CD8-positive, alpha-beta memory T cell (primary cell): Measurements from ENCODE around the gene KLHL36. TPM values are rescaled to one million over a fixed set of nuclear protein-coding genes. Genes with fewer than 3 reads are reported as not detected.

ENCODE experiments used
- CTCF ChIA-PET: fragments of 350-600 bp; sonication (Branson Sonifier 250); formaldehyde crosslinking; loops from one replicate; lab custom pipeline; 2021; ENCODE audit warnings: antibody characterized with exemption; lab: Charles Lee
- POLR2A ChIA-PET: fragments of 350-600 bp; sonication (Branson Sonifier 250); formaldehyde crosslinking; loops from one replicate; lab custom pipeline; 2021; ENCODE audit warnings: antibody characterized with exemption; lab: Charles Lee
- DNase-seq, 5 donors: peaks; one replicate each; pipeline versions ENCODE4 v3.0.0 to v3.0.0-alpha.2; 2020 to 2022; ENCODE audit warnings: mixed read lengths in 1 of 5
- H3K27ac ChIP-seq: one replicate; pipeline ENCODE4 v1.7.0; 2013; ENCODE audit warnings: low read depth, mild to moderate bottlenecking, low read length, moderate library complexity
- H3K27me3 ChIP-seq: 2 replicates; pipeline ENCODE4 v1.7.0; 2013; ENCODE audit warnings: low read length, mild to moderate bottlenecking; ENCODE audit not compliant: insufficient read depth, poor library complexity, severe bottlenecking
- H3K36me3 ChIP-seq: 2 replicates; pipeline ENCODE4 v1.7.0; 2013; ENCODE audit warnings: mild to moderate bottlenecking, low read length, moderate library complexity; ENCODE audit not compliant: insufficient read depth
- H3K4me1 ChIP-seq: 2 replicates; pipeline ENCODE4 v1.7.0; 2013; ENCODE audit warnings: mild to moderate bottlenecking, low read length, moderate library complexity; ENCODE audit not compliant: insufficient read depth
- H3K4me3 ChIP-seq: 2 replicates; pipeline ENCODE4 v1.7.0; 2013; ENCODE audit warnings: mild to moderate bottlenecking, low read length
- H3K9me3 ChIP-seq: 2 replicates; pipeline ENCODE4 v1.7.0; 2013; ENCODE audit warnings: mild to moderate bottlenecking, low read length
- H3K27ac Mint-ChIP-seq, 8 donors: one replicate each; pipeline ENCODE4 v1.8.0; 2020 to 2021; ENCODE audit warnings: mixed read lengths in 8 of 8, mild to moderate bottlenecking in 6 of 8, inconsistent platforms in 3 of 8, moderate library complexity in 3 of 8
- H3K27me3 Mint-ChIP-seq, 2 donors: one replicate each; pipeline ENCODE4 v1.8.0; 2020 to 2021; ENCODE audit warnings: mixed read lengths in 2 of 2, mild to moderate bottlenecking in 1 of 2, moderate library complexity in 1 of 2
- H3K36me3 Mint-ChIP-seq, 3 donors: one replicate each; pipeline ENCODE4 v1.8.0; 2020 to 2021; ENCODE audit warnings: mixed read lengths in 3 of 3, inconsistent platforms in 1 of 3, mild to moderate bottlenecking in 1 of 3
- H3K4me1 Mint-ChIP-seq, 3 donors: one replicate each; pipeline ENCODE4 v1.8.0; 2020 to 2021; ENCODE audit warnings: mixed read lengths in 3 of 3, inconsistent platforms in 1 of 3, mild to moderate bottlenecking in 1 of 3
- H3K4me3 Mint-ChIP-seq, 7 donors: one replicate each; pipeline ENCODE4 v1.8.0; 2020 to 2021; ENCODE audit warnings: mixed read lengths in 7 of 7, mild to moderate bottlenecking in 6 of 7, moderate library complexity in 4 of 7, inconsistent platforms in 2 of 7
- H3K9me3 Mint-ChIP-seq, 5 donors: one replicate each; pipeline ENCODE4 v1.8.0; 2020 to 2022; ENCODE audit warnings: mixed read lengths in 5 of 5, mild to moderate bottlenecking in 3 of 5, moderate library complexity in 2 of 5, inconsistent platforms in 1 of 5
- polyA plus RNA-seq: library from polyadenylated mRNA; unstranded; fragments of 300-500 nt; fragmentation: Illumina TruSeq; gene quantifications from one replicate; pipeline ENCODE4 v1.2.3, GENCODE V29; 2021
- total RNA-seq, 2 experiments: library from RNA; stranded (reverse); gene quantifications; one replicate each; pipeline ENCODE4 v1.2.3, GENCODE V29; 2021

KLHL36 gene
- total and polyA plus RNA-seq, 3 experiments from 2014 or later = 34.0 to 41.2 (median 39.7) TPM

DNA sequence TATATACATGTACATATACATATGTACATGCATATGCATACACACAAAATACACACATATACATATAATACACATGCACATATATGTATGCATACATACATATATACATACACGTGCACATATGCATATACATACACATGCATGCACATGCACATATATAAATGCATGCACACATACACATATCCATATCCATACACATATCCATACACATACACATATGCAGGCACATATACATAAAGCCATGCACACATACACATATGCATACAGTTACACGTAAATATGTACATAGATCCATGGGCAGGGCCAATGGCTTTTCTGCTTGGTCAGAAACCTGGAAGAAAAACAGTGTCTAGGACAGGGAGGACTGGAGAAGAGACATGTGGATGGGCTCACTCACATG is 27.6 kb downstream of the KLHL36 start:
- H3K27ac ChIP-seq = no peak overlapping the region
- ChIA-PET POLR2A (no interaction called here), CTCF (no interaction called here)
- DNase-seq = no peak
- H3K36me3 ChIP-seq = no peaks in the 10 kb centered on the region
- no peaks in the 10 kb centered on the region for H3K9me3 Mint-ChIP-seq
- peaks cover 4 to 22% of the 10 kb centered on the region in 2 donors for H3K27me3 Mint-ChIP-seq
- H3K9me3 ChIP-seq = no peaks in the 10 kb centered on the region
- no peak overlapping the region for H3K4me3 Mint-ChIP-seq
- no peaks in the 10 kb centered on the region for H3K4me1 ChIP-seq
- no peak overlapping the region for H3K4me3 ChIP-seq
- H3K36me3 Mint-ChIP-seq = no peaks in the 10 kb centered on the region
- H3K27ac Mint-ChIP-seq = no peak overlapping the region
- H3K27me3 ChIP-seq = no peaks in the 10 kb centered on the region
- H3K4me1 Mint-ChIP-seq = peaks cover 0 to 7% (median 6%) of the 10 kb centered on the region in 3 donors

DNA sequence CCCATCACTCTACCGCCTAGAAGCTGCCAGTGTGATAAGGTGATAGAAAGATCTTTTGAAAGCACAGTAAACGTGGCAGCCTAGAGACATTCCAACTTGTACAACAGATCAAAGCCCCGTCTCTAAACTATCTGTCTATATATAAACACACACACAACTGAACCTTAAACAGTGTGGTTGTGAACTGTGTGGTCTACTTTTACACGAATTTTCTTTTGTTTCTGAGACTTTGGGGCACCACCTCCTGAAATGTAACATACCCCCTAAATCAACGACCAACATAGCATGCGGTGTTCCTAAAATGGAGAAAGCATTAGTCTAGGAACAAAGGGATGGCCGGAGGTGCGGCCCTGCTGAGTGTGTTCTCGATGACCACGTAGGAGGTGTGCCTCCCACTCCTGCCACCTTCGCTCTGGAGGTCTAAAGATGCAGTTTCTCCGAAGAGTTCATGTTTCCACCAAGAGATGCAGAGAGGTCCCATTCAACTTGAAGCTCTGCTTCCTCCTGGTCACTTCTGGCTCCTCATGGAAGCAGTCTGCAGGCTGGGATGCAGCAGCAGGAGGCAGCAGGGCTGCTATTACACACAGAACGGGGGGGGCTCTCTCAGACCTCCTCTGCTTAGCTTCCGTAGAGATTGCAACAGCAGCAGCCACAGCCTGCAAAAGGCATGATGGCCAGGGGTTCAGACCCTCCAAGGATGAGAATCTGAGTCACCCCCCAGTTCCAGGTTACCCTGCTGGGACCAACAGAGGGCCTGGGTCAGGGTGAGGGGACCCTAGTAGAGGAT is 28.9 kb downstream of the KLHL36 start:
- Histone ChIP-seq H3K9me3 (no peaks in the 10 kb centered on the region), H3K27me3 (no peaks in the 10 kb centered on the region), H3K4me1 (no peaks in the 10 kb centered on the region), H3K36me3 (no peaks in the 10 kb centered on the region), H3K4me3 (no peak overlapping the region), H3K27ac (no peak overlapping the region)
- Mint-ChIP-seq H3K4me1 (peaks cover 0 to 3% (median 3%) of the 10 kb centered on the region in 3 donors), H3K27me3 (peaks cover 4 to 23% of the 10 kb centered on the region in 2 donors), H3K9me3 (no peaks in the 10 kb centered on the region), H3K36me3 (no peaks in the 10 kb centered on the region), H3K4me3 (no peak overlapping the region), H3K27ac (no peak overlapping the region)
- DNase-seq = no peak
- POLR2A ChIA-PET = interaction anchor here (0.5 kb wide), 1 partner anchor 23 kb away, joined by 4 read pairs; no protein-coding TSS in a partner anchor
- CTCF ChIA-PET = interaction anchor here (0.7 kb wide), 1 partner anchor 53 kb away, joined by 3 read pairs; no protein-coding TSS in a partner anchor

DNA sequence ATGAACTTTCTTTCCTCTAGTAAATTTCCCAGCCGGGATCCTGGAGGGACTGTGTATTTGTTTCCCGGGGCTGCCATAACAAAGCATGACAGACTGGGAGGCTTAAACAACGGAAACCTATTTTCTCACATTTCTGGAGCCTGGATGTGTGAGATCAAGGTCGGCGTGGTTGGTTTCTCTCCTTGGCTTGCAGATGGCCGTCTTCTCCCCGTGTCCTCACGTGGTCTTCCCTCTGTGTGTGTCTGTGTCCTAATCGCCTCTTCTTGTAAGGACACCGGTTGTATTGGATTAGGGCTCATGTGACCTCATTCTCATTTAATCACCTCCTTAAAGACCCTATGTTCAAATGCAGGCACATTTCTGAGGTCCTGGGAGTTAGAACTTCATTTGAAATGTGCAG is 29.5 kb downstream of the KLHL36 start:
- Mint-ChIP-seq H3K9me3 (no peaks in the 10 kb centered on the region), H3K36me3 (no peaks in the 10 kb centered on the region), H3K4me3 (no peak overlapping the region), H3K27me3 (peaks cover 4 to 23% of the 10 kb centered on the region in 2 donors), H3K27ac (no peak overlapping the region), H3K4me1 (no peaks in the 10 kb centered on the region)
- no peaks in the 10 kb centered on the region for H3K36me3 ChIP-seq
- ChIA-PET CTCF (interaction anchor here (1.1 kb wide), 1 partner anchor 48 kb away, joined by 5 read pairs; no protein-coding TSS in a partner anchor), POLR2A (interaction anchor here (0.5 kb wide), 1 partner anchor 24 kb away, joined by 4 read pairs; no protein-coding TSS in a partner anchor)
- no peaks in the 10 kb centered on the region for H3K9me3 ChIP-seq
- no peak for DNase-seq
- H3K27ac ChIP-seq = no peak overlapping the region
- no peaks in the 10 kb centered on the region for H3K27me3 ChIP-seq
- no peak overlapping the region for H3K4me3 ChIP-seq
- no peaks in the 10 kb centered on the region for H3K4me1 ChIP-seq

DNA sequence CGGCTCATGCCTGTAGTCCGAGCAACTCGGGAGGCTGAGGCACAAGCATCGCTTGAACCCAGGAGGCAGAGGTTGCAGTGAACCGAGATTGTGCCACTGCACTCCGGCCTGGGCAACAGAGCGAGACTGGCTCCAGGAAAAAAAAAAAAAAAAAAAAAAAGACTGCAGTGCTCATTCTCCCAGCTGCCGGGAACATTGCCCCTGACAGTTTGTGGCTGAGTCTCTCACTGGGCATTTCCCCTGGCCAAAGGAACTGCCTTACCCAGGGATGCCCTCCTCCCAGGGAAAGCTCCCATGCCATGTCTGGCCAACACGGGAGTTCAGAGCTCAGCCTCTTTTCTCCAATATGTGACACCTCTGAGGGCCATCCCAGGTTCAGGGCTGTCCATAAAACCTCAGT is 30.2 kb downstream of the KLHL36 start:
- peaks cover 4 to 23% of the 10 kb centered on the region in 2 donors for H3K27me3 Mint-ChIP-seq
- Histone ChIP-seq H3K36me3 (no peaks in the 10 kb centered on the region), H3K27me3 (no peaks in the 10 kb centered on the region), H3K4me1 (no peaks in the 10 kb centered on the region), H3K4me3 (no peak overlapping the region), H3K9me3 (no peaks in the 10 kb centered on the region), H3K27ac (no peak overlapping the region)
- H3K36me3 Mint-ChIP-seq = no peaks in the 10 kb centered on the region
- CTCF ChIA-PET = interaction anchor here (1.1 kb wide), 1 partner anchor 47 kb away, joined by 5 read pairs; no protein-coding TSS in a partner anchor
- no peaks in the 10 kb centered on the region for H3K4me1 Mint-ChIP-seq
- no peaks in the 10 kb centered on the region for H3K9me3 Mint-ChIP-seq
- no peak overlapping the region for H3K4me3 Mint-ChIP-seq
- POLR2A ChIA-PET = interaction anchor here (0.7 kb wide), 1 partner anchor 60 kb away, joined by 9 read pairs; no protein-coding TSS in a partner anchor
- no peak for DNase-seq
- H3K27ac Mint-ChIP-seq = no peak overlapping the region

DNA sequence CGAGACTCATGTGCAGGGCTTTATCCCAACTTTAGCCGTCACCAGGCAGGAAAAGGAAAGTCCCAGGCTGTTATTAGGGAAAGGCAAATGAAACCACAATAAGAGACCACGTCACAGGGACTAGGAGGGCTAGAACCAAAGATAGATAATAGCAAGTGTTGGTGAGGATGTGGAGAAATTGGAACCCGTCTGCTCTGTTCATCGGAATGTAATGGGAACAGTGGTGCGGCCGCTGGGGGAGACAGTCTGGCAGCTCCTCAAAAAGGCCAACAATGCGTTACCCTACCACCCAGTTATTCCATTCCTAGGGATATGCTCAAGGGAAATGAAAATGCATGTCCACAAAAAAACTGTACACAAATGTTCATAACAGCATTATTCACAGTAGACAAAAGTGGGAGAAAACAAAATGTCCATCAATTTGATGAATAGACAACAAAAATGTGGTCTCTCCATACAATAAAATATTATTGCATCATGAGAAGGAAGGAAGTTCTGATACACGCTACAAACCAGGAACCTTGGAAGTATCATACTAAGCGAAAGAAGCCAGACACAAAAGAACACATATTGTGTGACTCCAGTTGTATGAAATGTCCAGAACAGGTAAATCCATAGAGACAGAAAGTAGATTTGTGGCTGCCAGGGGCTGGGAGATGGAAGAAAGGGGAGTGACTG is 32.0 kb downstream of the KLHL36 start:
- no peak for DNase-seq
- H3K36me3 Mint-ChIP-seq = peaks cover 0 to 3% (median 0%) of the 10 kb centered on the region in 3 donors
- Histone ChIP-seq H3K4me3 (no peak overlapping the region), H3K36me3 (no peaks in the 10 kb centered on the region), H3K4me1 (no peaks in the 10 kb centered on the region), H3K9me3 (no peaks in the 10 kb centered on the region), H3K27me3 (no peaks in the 10 kb centered on the region), H3K27ac (no peak overlapping the region)
- no peak overlapping the region for H3K27ac Mint-ChIP-seq
- ChIA-PET CTCF (interaction anchor here (0.9 kb wide), 1 partner anchor 8 kb away, joined by 3 read pairs; no protein-coding TSS in a partner anchor), POLR2A (no interaction called here)
- no peaks in the 10 kb centered on the region for H3K4me1 Mint-ChIP-seq
- no peaks in the 10 kb centered on the region for H3K9me3 Mint-ChIP-seq
- no peak overlapping the region for H3K4me3 Mint-ChIP-seq
- H3K27me3 Mint-ChIP-seq = peaks cover 9 to 33% of the 10 kb centered on the region in 2 donors

DNA sequence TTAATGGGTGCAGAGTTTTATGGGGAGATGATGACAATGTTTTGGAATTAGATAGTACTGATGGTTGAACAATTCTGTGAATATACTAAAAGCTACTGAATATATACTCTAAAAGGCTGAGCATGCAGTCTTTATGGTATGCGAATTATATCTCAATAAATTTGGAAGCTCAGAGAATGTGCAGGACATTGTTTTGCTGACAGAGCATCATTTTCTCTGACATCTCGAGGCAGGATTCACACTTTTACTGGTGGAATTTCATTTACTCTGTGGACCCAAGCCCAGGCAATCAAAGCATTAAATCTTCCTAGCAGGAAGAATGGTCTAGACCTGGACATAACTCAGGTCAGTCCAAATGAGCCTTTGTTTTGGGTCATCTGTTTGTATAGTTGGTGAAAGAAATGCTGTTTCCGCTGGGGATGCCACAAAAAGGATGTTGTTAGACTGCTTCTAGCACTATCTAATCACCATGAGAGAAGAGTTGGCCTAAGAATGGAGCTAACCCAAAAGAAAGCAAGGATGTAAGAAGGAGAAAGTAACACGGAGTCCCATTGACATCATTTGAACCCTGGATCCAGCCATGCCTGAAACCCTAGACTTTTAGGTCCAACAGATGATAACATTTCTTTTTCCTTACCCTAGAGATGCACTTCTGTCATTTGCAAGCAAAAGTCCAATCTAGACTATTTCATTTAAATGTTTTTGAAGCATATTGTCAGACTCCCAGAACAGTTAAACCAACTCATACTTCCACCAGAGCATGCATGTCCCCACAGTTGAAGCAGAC is 32.7 kb downstream of the KLHL36 start:
- H3K27ac Mint-ChIP-seq = no peak overlapping the region

DNA sequence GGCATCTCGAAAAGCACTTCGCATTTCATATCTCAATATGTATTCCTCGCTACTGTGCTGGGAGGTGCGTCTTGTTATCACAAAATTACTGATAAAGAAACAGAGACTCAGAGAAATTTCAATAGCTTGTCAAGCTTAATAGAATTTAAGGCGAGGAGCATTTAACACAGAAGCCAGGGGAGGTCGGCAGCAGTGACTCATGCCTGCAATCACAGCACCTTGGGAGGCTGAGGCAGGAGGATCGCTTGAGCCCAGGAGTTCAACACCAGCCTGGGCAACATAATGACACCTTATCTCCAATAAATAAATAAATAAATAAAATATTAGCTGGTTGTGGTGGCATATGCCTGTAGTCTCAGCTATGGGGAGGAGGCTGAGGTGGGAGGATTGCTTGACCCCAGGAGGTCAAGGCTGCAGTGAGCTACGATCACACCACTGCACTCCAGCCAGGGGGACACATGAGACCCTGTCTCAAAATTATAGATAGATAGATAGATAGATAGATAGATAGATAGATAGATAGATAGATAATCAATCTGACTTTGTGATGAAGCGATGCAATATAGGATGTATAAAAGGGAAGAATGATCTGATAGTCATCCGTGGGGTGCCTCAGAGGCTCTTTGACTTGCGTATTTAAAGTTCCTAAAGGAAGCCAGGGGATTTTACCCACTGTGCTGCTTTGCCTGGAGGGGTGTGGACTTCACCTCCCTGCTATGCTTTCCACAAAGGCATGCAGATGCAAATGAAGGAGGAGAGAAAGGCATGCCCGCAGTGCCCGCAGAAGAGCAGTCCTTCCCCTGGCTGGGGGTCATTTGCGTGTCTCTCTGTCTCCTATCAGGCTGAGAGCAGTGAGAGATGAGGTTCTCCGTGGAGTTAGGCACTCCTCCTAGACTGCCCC is 35.6 kb downstream of the KLHL36 start:
- no peaks in the 10 kb centered on the region for H3K9me3 ChIP-seq
- Mint-ChIP-seq H3K27me3 (peaks cover 18 to 30% of the 10 kb centered on the region in 2 donors), H3K4me1 (no peaks in the 10 kb centered on the region), H3K4me3 (no peak overlapping the region), H3K27ac (no peak overlapping the region), H3K36me3 (peaks cover 0 to 3% (median 0%) of the 10 kb centered on the region in 3 donors), H3K9me3 (no peaks in the 10 kb centered on the region)
- no peak overlapping the region for H3K4me3 ChIP-seq
- ChIA-PET CTCF (no interaction called here), POLR2A (interaction anchor here (0.6 kb wide), 1 partner anchor 115 kb away, joined by 4 read pairs; no protein-coding TSS in a partner anchor)
- H3K27me3 ChIP-seq = no peaks in the 10 kb centered on the region
- H3K4me1 ChIP-seq = no peaks in the 10 kb centered on the region
- H3K36me3 ChIP-seq = no peaks in the 10 kb centered on the region
- DNase-seq = no peak
- H3K27ac ChIP-seq = no peak overlapping the region

More for the DNA sequence above, 32.7 kb downstream of the KLHL36 start:
- Histone ChIP-seq H3K27me3 (no peaks in the 10 kb centered on the region), H3K4me1 (no peaks in the 10 kb centered on the region), H3K4me3 (no peak overlapping the region), H3K36me3 (no peaks in the 10 kb centered on the region), H3K9me3 (no peaks in the 10 kb centered on the region), H3K27ac (no peak overlapping the region)
- no peak overlapping the region for H3K4me3 Mint-ChIP-seq
- POLR2A ChIA-PET = no interaction called here
- CTCF ChIA-PET = interaction anchor here (0.9 kb wide), 1 partner anchor 9 kb away, joined by 3 read pairs; no protein-coding TSS in a partner anchor
- H3K4me1 Mint-ChIP-seq = no peaks in the 10 kb centered on the region
- DNase-seq = no peak
- H3K36me3 Mint-ChIP-seq = peaks cover 0 to 3% (median 0%) of the 10 kb centered on the region in 3 donors
- H3K9me3 Mint-ChIP-seq = no peaks in the 10 kb centered on the region
- peaks cover 11 to 33% of the 10 kb centered on the region in 2 donors for H3K27me3 Mint-ChIP-seq
